ENCODE measurements around the gene NSDHL.
"Not testable (repeated sequence)": the region's sequence is repeated elsewhere in the genome, so short reads cannot be mapped to it uniquely, and the experiment has no call there.

GRCh38 chrX:152787062-152787461 is 43.8 kb upstream of the NSDHL start:
- TF ChIP-seq FOS, RFX5 (IDR thresholded peaks at IDR 0.05; ENCODE audit: low read depth, low read length): not testable (repeated sequence)
